ENCODE measurements around the gene NPVF. TPM values are rescaled to one million over a fixed set of nuclear protein-coding genes. Genes with fewer than 3 reads are reported as not detected.

The NPVF gene
- total RNA-seq, 1 donor from 2014 or later = not detected

GRCh38 chr7:25253714-25254113 is 25.4 kb upstream of the NPVF start:
- TF ChIP-seq CTCF (IDR thresholded peaks at IDR 0.05) = no peak
- H3K36me3 Mint-ChIP-seq (ENCODE audit: low read depth) = no peaks in the 10 kb centered on the region
- H3K4me3 Mint-ChIP-seq (ENCODE audit: unreplicated experiment) = no peak overlapping the region
- H3K27ac Mint-ChIP-seq (ENCODE audit: unreplicated experiment) = no peak overlapping the region
- peaks cover 7% of the 10 kb centered on the region for H3K9me3 Mint-ChIP-seq (ENCODE audit: low read depth)
- H3K27me3 Mint-ChIP-seq (ENCODE audit: low read depth) = no peaks in the 10 kb centered on the region
- no peak for DNase-seq (ENCODE audit: low spot score)
- no peaks in the 10 kb centered on the region for H3K4me1 Mint-ChIP-seq (ENCODE audit: low read depth)

DNA sequence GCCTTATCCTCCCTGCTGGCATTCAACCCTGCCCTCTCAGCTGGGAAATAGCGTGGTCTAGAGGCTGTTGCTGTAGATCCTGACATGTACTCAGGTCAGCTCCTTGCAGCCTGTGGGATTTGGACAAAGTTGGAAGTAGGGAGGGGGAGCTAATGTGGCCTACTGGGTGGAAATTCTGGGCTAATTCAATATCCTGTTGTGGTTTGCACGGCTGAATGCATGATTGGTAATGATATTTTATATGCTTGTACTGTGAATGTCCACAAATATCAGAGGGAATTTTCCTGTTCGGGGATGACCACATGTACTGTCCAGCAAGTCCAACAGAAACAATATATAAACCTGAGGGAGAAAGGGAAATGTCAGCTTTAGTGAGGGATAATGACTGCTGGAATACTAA is 22.1 kb upstream of the NPVF start:
- H3K27me3 Mint-ChIP-seq (ENCODE audit: low read depth) = no peaks in the 10 kb centered on the region
- H3K4me3 Mint-ChIP-seq (ENCODE audit: unreplicated experiment) = no peak overlapping the region
- H3K36me3 Mint-ChIP-seq (ENCODE audit: low read depth) = no peaks in the 10 kb centered on the region
- TF ChIP-seq CTCF (IDR thresholded peaks at IDR 0.05) = no peak
- H3K4me1 Mint-ChIP-seq (ENCODE audit: low read depth) = peaks cover 14% of the 10 kb centered on the region
- DNase-seq (ENCODE audit: low spot score) = no peak
- no peak overlapping the region for H3K27ac Mint-ChIP-seq (ENCODE audit: unreplicated experiment)
- peaks cover 12% of the 10 kb centered on the region for H3K9me3 Mint-ChIP-seq (ENCODE audit: low read depth)

DNA sequence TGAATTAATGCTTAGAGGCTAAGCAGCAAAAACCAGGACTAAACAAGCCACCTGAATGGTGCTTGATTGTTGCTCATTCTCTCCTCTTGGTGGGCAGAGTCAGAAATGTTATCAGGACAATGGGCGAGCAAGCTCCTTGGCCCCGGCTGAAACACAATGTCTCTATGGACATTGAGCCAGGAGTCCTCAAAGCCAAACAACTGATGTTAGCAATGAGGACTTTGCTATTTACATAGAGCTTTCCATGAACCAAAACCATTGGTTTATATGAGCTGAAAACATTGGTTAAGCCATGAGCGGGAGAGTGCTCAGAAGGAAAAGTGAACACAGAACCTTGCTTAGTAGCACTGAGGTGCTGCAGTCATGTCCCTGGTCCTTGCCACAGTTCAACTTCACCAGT is 21.5 kb upstream of the NPVF start:
- DNase-seq (ENCODE audit: low spot score) = no peak
- Mint-ChIP-seq H3K9me3 (ENCODE audit: low read depth) (peaks cover 12% of the 10 kb centered on the region), H3K27ac (ENCODE audit: unreplicated experiment) (no peak overlapping the region), H3K27me3 (ENCODE audit: low read depth) (no peaks in the 10 kb centered on the region), H3K4me3 (ENCODE audit: unreplicated experiment) (no peak overlapping the region), H3K36me3 (ENCODE audit: low read depth) (no peaks in the 10 kb centered on the region), H3K4me1 (ENCODE audit: low read depth) (peaks cover 20% of the 10 kb centered on the region)
- no peak for TF ChIP-seq CTCF (IDR thresholded peaks at IDR 0.05)

DNA sequence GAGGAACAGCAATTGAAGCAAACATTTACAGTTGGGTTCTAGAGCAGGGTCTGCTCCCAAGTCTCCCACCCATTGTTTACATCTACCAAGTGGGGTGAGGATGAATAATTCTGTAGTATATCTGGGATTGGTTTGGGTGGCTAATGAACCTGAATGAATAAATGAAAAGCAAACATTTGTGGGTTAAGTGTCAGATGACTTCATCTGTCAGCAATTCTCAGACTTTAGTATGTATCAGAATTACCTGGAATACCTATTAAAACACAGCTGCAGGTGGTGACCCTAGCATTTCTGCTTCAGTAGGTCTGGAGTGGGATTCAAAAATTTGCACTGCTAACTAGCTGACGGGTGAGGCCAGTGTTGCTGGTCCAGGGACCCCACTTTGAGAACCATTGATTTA is 18.0 kb upstream of the NPVF start:
- no peak overlapping the region for H3K4me3 Mint-ChIP-seq (ENCODE audit: unreplicated experiment)
- no peaks in the 10 kb centered on the region for H3K27me3 Mint-ChIP-seq (ENCODE audit: low read depth)
- no peak overlapping the region for H3K27ac Mint-ChIP-seq (ENCODE audit: unreplicated experiment)
- H3K9me3 Mint-ChIP-seq (ENCODE audit: low read depth) = peaks cover 8% of the 10 kb centered on the region
- TF ChIP-seq CTCF (IDR thresholded peaks at IDR 0.05) = no peak
- peaks cover 38% of the 10 kb centered on the region for H3K4me1 Mint-ChIP-seq (ENCODE audit: low read depth)
- DNase-seq (ENCODE audit: low spot score) = no peak
- H3K36me3 Mint-ChIP-seq (ENCODE audit: low read depth) = no peaks in the 10 kb centered on the region

GRCh38 chr7:25244254-25245033 is 16.2 kb upstream of the NPVF start:
- H3K27me3 Mint-ChIP-seq (ENCODE audit: low read depth) = no peaks in the 10 kb centered on the region
- H3K27ac Mint-ChIP-seq (ENCODE audit: unreplicated experiment) = peak overlapping the region; percentile 69
- no peak for TF ChIP-seq CTCF (IDR thresholded peaks at IDR 0.05)
- H3K4me1 Mint-ChIP-seq (ENCODE audit: low read depth) = peaks cover 49% of the 10 kb centered on the region
- H3K4me3 Mint-ChIP-seq (ENCODE audit: unreplicated experiment) = no peak overlapping the region
- H3K36me3 Mint-ChIP-seq (ENCODE audit: low read depth) = no peaks in the 10 kb centered on the region
- DNase-seq (ENCODE audit: low spot score) = no peak
- H3K9me3 Mint-ChIP-seq (ENCODE audit: low read depth) = peaks cover 8% of the 10 kb centered on the region
